ENCODE results near the gene TSACC. TPM values are rescaled to one million over a fixed set of nuclear protein-coding genes. Genes with fewer than 3 reads are reported as not detected.
"Not testable (repeated sequence)": the region's sequence is repeated elsewhere in the genome, so short reads cannot be mapped to it uniquely, and the experiment has no call there.

The TSACC gene
- total RNA-seq, 2 donors from 2014 or later = not detected

GRCh38 chr1:156310962-156311361 is 27.4 kb upstream of the TSACC start:
- Histone ChIP-seq H3K27ac (no peak overlapping the region), H3K4me1 (ENCODE audit: control insufficient read depth in 1 of 2, low read depth in 2 of 2) (no peaks in the 10 kb centered on the region), H3K36me3 (peaks cover 35% of the 10 kb centered on the region), H3K4me3 (no peak overlapping the region), H3K27me3 (replicated peaks; ENCODE audit: insufficient read depth) (no peaks in the 10 kb centered on the region), H3K9me3 (no peaks in the 10 kb centered on the region)
- DNase-seq (ENCODE audit: low spot score) = no peak
- ATAC-seq (ENCODE audit: insufficient number of reproducible peaks, low FRiP score, low read depth) = no peak
- no peak for TF ChIP-seq CTCF (IDR thresholded peaks at IDR 0.05)

- peaks cover 56% of the 10 kb centered on the region for H3K36me3 ChIP-seq
- no peaks in the 10 kb centered on the region for H3K4me1 ChIP-seq (ENCODE audit: control insufficient read depth in 1 of 2, low read depth in 2 of 2)
- H3K27me3 ChIP-seq (replicated peaks; ENCODE audit: insufficient read depth) = no peaks in the 10 kb centered on the region
- DNase-seq (ENCODE audit: low spot score) (no peak), ATAC-seq (ENCODE audit: insufficient number of reproducible peaks, low FRiP score, low read depth) (no peak)
- H3K4me3 ChIP-seq = no peak overlapping the region
- TF ChIP-seq CTCF (IDR thresholded peaks at IDR 0.05) = no peak
- no peak overlapping the region for H3K27ac ChIP-seq
- no peaks in the 10 kb centered on the region for H3K9me3 ChIP-seq
Observed at GRCh38 chr1:156316909-156317308, 21.4 kb upstream of the TSACC start.

- H3K36me3 ChIP-seq = peaks cover 80% of the 10 kb centered on the region
- H3K27me3 ChIP-seq (replicated peaks; ENCODE audit: insufficient read depth) = no peaks in the 10 kb centered on the region
- TF ChIP-seq CTCF (IDR thresholded peaks at IDR 0.05) = peak; percentile 37
- H3K4me1 ChIP-seq (ENCODE audit: control insufficient read depth in 1 of 2, low read depth in 2 of 2) = no peaks in the 10 kb centered on the region
- no peaks in the 10 kb centered on the region for H3K9me3 ChIP-seq
- no peak overlapping the region for H3K4me3 ChIP-seq
- no peak for DNase-seq (ENCODE audit: low spot score)
- H3K27ac ChIP-seq = no peak overlapping the region
- ATAC-seq (ENCODE audit: insufficient number of reproducible peaks, low FRiP score, low read depth) = no peak
Observed at GRCh38 chr1:156319664-156320063, 18.7 kb upstream of the TSACC start.

GRCh38 chr1:156320560-156320959 is 17.8 kb upstream of the TSACC start:
- TF ChIP-seq CTCF (IDR thresholded peaks at IDR 0.05) = no peak
- H3K27ac ChIP-seq = no peak overlapping the region
- no peaks in the 10 kb centered on the region for H3K4me1 ChIP-seq (ENCODE audit: control insufficient read depth in 1 of 2, low read depth in 2 of 2)
- no peak for DNase-seq (ENCODE audit: low spot score)
- H3K27me3 ChIP-seq (replicated peaks; ENCODE audit: insufficient read depth) = no peaks in the 10 kb centered on the region
- H3K4me3 ChIP-seq = no peak overlapping the region
- H3K9me3 ChIP-seq = no peaks in the 10 kb centered on the region
- ATAC-seq (ENCODE audit: insufficient number of reproducible peaks, low FRiP score, low read depth) = no peak
- H3K36me3 ChIP-seq = peaks cover 85% of the 10 kb centered on the region

GRCh38 chr1:156323179-156323578 is 15.1 kb upstream of the TSACC start:
- H3K9me3 ChIP-seq; ATAC-seq (ENCODE audit: insufficient number of reproducible peaks, low FRiP score, low read depth); H3K4me1 ChIP-seq (ENCODE audit: control insufficient read depth in 1 of 2, low read depth in 2 of 2); H3K27ac ChIP-seq; DNase-seq (ENCODE audit: low spot score); H3K27me3 ChIP-seq (replicated peaks; ENCODE audit: insufficient read depth); H3K4me3 ChIP-seq: not testable (repeated sequence)
- peaks cover 65% of the 10 kb centered on the region for H3K36me3 ChIP-seq

- DNase-seq (ENCODE audit: low spot score) (no peak), ATAC-seq (ENCODE audit: insufficient number of reproducible peaks, low FRiP score, low read depth) (no peak)
- Histone ChIP-seq H3K9me3 (no peaks in the 10 kb centered on the region), H3K4me1 (ENCODE audit: control insufficient read depth in 1 of 2, low read depth in 2 of 2) (peaks cover 12 to 18% of the 10 kb centered on the region in 2 donors), H3K36me3 (peaks cover 21% of the 10 kb centered on the region), H3K27me3 (replicated peaks; ENCODE audit: insufficient read depth) (no peaks in the 10 kb centered on the region), H3K4me3 (peak overlapping the region; percentile 94), H3K27ac (no peak overlapping the region)
- no peak for TF ChIP-seq CTCF (IDR thresholded peaks at IDR 0.05)
Observed at GRCh38 chr1:156336242-156336641, 2.1 kb upstream of the TSACC start.

Measured in thoracic aorta (tissue), 2 donors.